ENCODE results near the gene ISLR. TPM values are rescaled to one million over a fixed set of nuclear protein-coding genes. Genes with fewer than 3 reads are reported as not detected.

The ISLR gene
- total and polyA plus RNA-seq, 9 of the 15 experiments (the other 6 are each of a cell fraction or from before 2014, with no cell fraction given) = not detected

GRCh38 chr15:74141591-74141990, 31.9 kb upstream of the ISLR start (continued):
- no peak for TF ChIP-seq ETS1 (conservative IDR thresholded peaks at IDR 0.05; ENCODE audit: control insufficient read depth, low read depth, low read length)
- TF ChIP-seq IRF2 (CRISPR knock-in tag; IDR thresholded peaks at IDR 0.05) = no peak
- TF ChIP-seq TEAD2 (tag; IDR thresholded peaks at IDR 0.05) = no peak
- no peak for TF ChIP-seq ZNF347 (CRISPR knock-in tag; IDR thresholded peaks at IDR 0.05; ENCODE audit: low read depth)
- no peak for TF ChIP-seq HOXB6 (CRISPR knock-in tag; IDR thresholded peaks at IDR 0.05; ENCODE audit: borderline replicate concordance)
- no peak for TF ChIP-seq ZBTB34 (CRISPR knock-in tag; IDR thresholded peaks at IDR 0.05)
- TF ChIP-seq BCLAF1 (IDR thresholded peaks at IDR 0.05; ENCODE audit: borderline replicate concordance in 1 of 2, control insufficient read depth in 1 of 2, low read depth in 2 of 2, low read length in 1 of 2) = no peak
- no peak for TF ChIP-seq E2F1 (CRISPR knock-in tag; IDR thresholded peaks at IDR 0.05)
- no peak for TF ChIP-seq ZNF280A (IDR thresholded peaks at IDR 0.05; ENCODE audit: low read depth, partially characterized antibody)
- no peak for TF ChIP-seq ZKSCAN1 (IDR thresholded peaks at IDR 0.05; ENCODE audit: low read depth, low read length)
- no peak for TF ChIP-seq NFE2L1 (tag; IDR thresholded peaks at IDR 0.05; ENCODE audit: borderline replicate concordance, low read depth)
- no peak for TF ChIP-seq E2F5 (CRISPR knock-in tag; IDR thresholded peaks at IDR 0.05)
- TF ChIP-seq HMBOX1 (IDR thresholded peaks at IDR 0.05) = no peak
